PC-9 (cell line): ENCODE results near the gene SLC13A4. TPM values are rescaled to one million over a fixed set of nuclear protein-coding genes. Genes with fewer than 3 reads are reported as not detected.
"Not testable (repeated sequence)": the region's sequence is repeated elsewhere in the genome, so short reads cannot be mapped to it uniquely, and the experiment has no call there.

Experiments used
- BruUV-seq: library from RNA; stranded (reverse); fragments of 400-500 nt; replicated peaks from 2 replicates; lab custom pipeline; 2021; lab: Mats Ljungman, UMichigan
- CTCF ChIA-PET: fragments of 300-600 bp; sonication (Branson Sonifier 250); formaldehyde crosslinking; loops from one replicate; lab custom pipeline; 2022; ENCODE audit warnings: antibody characterized with exemption; lab: Charles Lee
- POLR2A ChIA-PET: fragments of 300-600 bp; sonication (Branson Sonifier 250); formaldehyde crosslinking; loops from one replicate; lab custom pipeline; 2022; ENCODE audit warnings: antibody characterized with exemption; ENCODE audit not compliant: unreplicated experiment; lab: Charles Lee
- DNase-seq, 2 experiments: peaks; one replicate each; pipeline versions ENCODE4 v3.0.0 to v3.0.0-alpha.2; 2015 to 2022; ENCODE audit warnings: mixed read lengths in 1 of 2
- H2AFZ ChIP-seq: fragments of 200-600 bp; sonication (generic); 2 replicates; pipeline ENCODE4 v1.8.1; 2017; ENCODE audit warnings: antibody characterized with exemption
- H3F3A ChIP-seq: fragments of 200-600 bp; sonication (generic); 2 replicates; pipeline ENCODE4 v1.8.1; 2017; ENCODE audit warnings: antibody characterized with exemption, mild to moderate bottlenecking, low read depth; ENCODE audit not compliant: insufficient read depth
- H3K27ac ChIP-seq: fragments of 200-600 bp; sonication (generic); 2 replicates; pipeline ENCODE4 v1.6.1; 2016; ENCODE audit warnings: mixed run types
- H3K27me3 ChIP-seq: fragments of 200-600 bp; sonication (generic); 2 replicates; pipeline ENCODE4 v1.6.1; 2016; ENCODE audit warnings: low read depth, mixed run types; ENCODE audit not compliant: insufficient read depth
- H3K36me3 ChIP-seq: fragments of 200-600 bp; sonication (generic); 2 replicates; pipeline ENCODE4 v1.6.1; 2016; ENCODE audit warnings: low read depth, mixed run types
- H3K4me1 ChIP-seq: fragments of 200-600 bp; sonication (generic); replicated peaks from 2 replicates; pipeline ENCODE4 v1.6.1; 2016; ENCODE audit warnings: mixed run types; ENCODE audit not compliant: insufficient read depth
- H3K4me2 ChIP-seq: fragments of 200-600 bp; sonication (generic); 2 replicates; pipeline ENCODE4 v1.6.1; 2017; ENCODE audit warnings: mixed run types
- H3K4me3 ChIP-seq: fragments of 200-600 bp; sonication (generic); 2 replicates; pipeline ENCODE4 v1.6.1; 2016; ENCODE audit warnings: mixed run types
- H3K79me2 ChIP-seq: fragments of 200-600 bp; sonication (generic); 2 replicates; pipeline ENCODE4 v1.6.1; 2017; ENCODE audit warnings: low read depth, mixed run types
- H3K9me2 ChIP-seq: fragments of 200-600 bp; sonication (generic); 2 replicates; pipeline ENCODE4 v1.8.1; 2017; ENCODE audit warnings: mild to moderate bottlenecking; ENCODE audit not compliant: insufficient read depth
- H3K9me3 ChIP-seq: fragments of 200-600 bp; sonication (generic); 2 replicates; pipeline ENCODE4 v1.8.1; 2016; ENCODE audit warnings: low read depth; ENCODE audit not compliant: insufficient read depth
- H4K20me1 ChIP-seq: fragments of 200-600 bp; sonication (generic); 2 replicates; pipeline ENCODE4 v1.8.1; 2017; ENCODE audit not compliant: insufficient read depth
- CTCF ChIP-seq: fragments of 200-600 bp; sonication (generic); conservative IDR thresholded peaks from 2 replicates; pipeline ENCODE4 v1.6.1; 2017; ENCODE audit warnings: mixed run types, antibody characterized with exemption, mild to moderate bottlenecking, moderate library complexity
- EZH2 ChIP-seq: fragments of 200-600 bp; sonication (generic); IDR thresholded peaks from 2 replicates; pipeline ENCODE4 v1.8.0; 2017; ENCODE audit warnings: antibody characterized with exemption, low read depth
- intact Hi-C: fragments of 100-400 bp; cut with micrococcal nuclease; formaldehyde crosslinking; loops from one replicate; pipeline ENCODE4 v1.10.0; 2022; ENCODE audit not compliant: unreplicated experiment
- total RNA-seq: library from RNA; stranded (reverse); gene quantifications from 2 replicates; pipeline ENCODE4 v1.2.3, GENCODE V29; 2021

Gene SLC13A4
- total RNA-seq, 1 experiment from 2014 or later, result not detected

- ChIA-PET CTCF (interaction anchor here (0.7 to 2.0 kb wide), 5 partner anchors 10 to 206 kb away, joined by 3 to 12 read pairs (median 4); partner anchors contain the start of gene STMP1), POLR2A (interaction anchor here (0.6 to 0.7 kb wide), 3 partner anchors 143 to 907 kb away, joined by 3 to 4 read pairs (median 3); no protein-coding TSS in a partner anchor)
- H4K20me1 ChIP-seq, result peaks cover 5% of the 10 kb centered on the region; the same call in 1 of the 2 replicates
- TF ChIP-seq CTCF (peak; percentile 95), EZH2 (no peak)
- peaks cover 63% of the 10 kb centered on the region for H3K79me2 ChIP-seq
- no peak overlapping the region for H3K4me2 ChIP-seq
- H3F3A ChIP-seq, result peaks cover 2% of the 10 kb centered on the region; the same call in 1 of the 2 replicates
- H3K27ac ChIP-seq, result peak overlapping the region; percentile 2; the same call in 1 of the 2 replicates
- DNase-seq, result peak in 1 of 2 experiments; percentile 38
- H2AFZ ChIP-seq, result no peak overlapping the region
- H3K4me3 ChIP-seq, result no peak overlapping the region
- H3K9me2 ChIP-seq, result no peaks in the 10 kb centered on the region
- H3K4me1 ChIP-seq, result peaks cover 8% of the 10 kb centered on the region
- BruUV-seq, result no TSS peak
- H3K36me3 ChIP-seq, result peaks cover 21% of the 10 kb centered on the region
- no peaks in the 10 kb centered on the region for H3K27me3 ChIP-seq
- intact Hi-C loops, result loop anchor here (1.0 to 10.0 kb wide), 4 partner anchors 128 to 722 kb away; no protein-coding TSS in a partner anchor
- H3K9me3 ChIP-seq, result no peaks in the 10 kb centered on the region
These were observed 55.2 kb downstream of the SLC13A4 start for GRCh38 chr7:135672560-135673359.

- Histone ChIP-seq H3K27ac (peak overlapping the region; percentile 10; the same call in 1 of the 2 replicates), H3K4me2 (no peak overlapping the region), H3K27me3 (no peaks in the 10 kb centered on the region), H3K4me3 (no peak overlapping the region), H2AFZ (no peak overlapping the region), H3K36me3 (peaks cover 13% of the 10 kb centered on the region), H3K79me2 (peaks cover 89% of the 10 kb centered on the region), H3K4me1 (0 out of 2 replicates have a peak, but pooled peaks cover 6% of the 10 kb centered on the region), H3K9me2 (no peaks in the 10 kb centered on the region), H3K9me3 (no peaks in the 10 kb centered on the region), H4K20me1 (peaks cover 10% of the 10 kb centered on the region; the same call in 1 of the 2 replicates), H3F3A (no peaks in the 10 kb centered on the region; the same call in 1 of the 2 replicates)
- ChIA-PET POLR2A (no interaction called here), CTCF (no interaction called here)
- DNase-seq, result no peak
- intact Hi-C loops, result loop anchor here (5.0 to 10.0 kb wide), 2 partner anchors 207 to 725 kb away; no protein-coding TSS in a partner anchor
- no TSS peak for BruUV-seq
- no peak for TF ChIP-seq CTCF
- TF ChIP-seq EZH2, result no peak
These were observed 57.8 kb downstream of the SLC13A4 start for GRCh38 chr7:135670179-135670578.

- H3K4me1 ChIP-seq, result peaks cover 7% of the 10 kb centered on the region; the same call in 1 of the 2 replicates
- intact Hi-C loops, result loop anchor here (5.0 to 10.0 kb wide), 2 partner anchors 208 to 725 kb away; no protein-coding TSS in a partner anchor
- peaks cover 93% of the 10 kb centered on the region for H3K79me2 ChIP-seq
- CTCF ChIA-PET, result no interaction called here
- peaks cover 10% of the 10 kb centered on the region; the same call in 1 of the 2 replicates for H4K20me1 ChIP-seq
- POLR2A ChIA-PET, result no interaction called here
- no peak for DNase-seq
- H3K27me3 ChIP-seq, result no peaks in the 10 kb centered on the region
- H3F3A ChIP-seq, result no peaks in the 10 kb centered on the region; the same call in 1 of the 2 replicates
- H3K4me3 ChIP-seq, result no peak overlapping the region
- H3K4me2 ChIP-seq, result no peak overlapping the region
- no peaks in the 10 kb centered on the region for H3K9me2 ChIP-seq
- H2AFZ ChIP-seq, result no peak overlapping the region
- H3K36me3 ChIP-seq, result peaks cover 12% of the 10 kb centered on the region
- no peaks in the 10 kb centered on the region for H3K9me3 ChIP-seq
- no peak for TF ChIP-seq EZH2
- TF ChIP-seq CTCF, result no peak
- no TSS peak for BruUV-seq
- peak overlapping the region; percentile 10; the same call in 1 of the 2 replicates for H3K27ac ChIP-seq
These were observed 58.2 kb downstream of the SLC13A4 start for GRCh38 chr7:135669774-135670173.

GRCh38 chr7:135668852-135669395 is 59.1 kb downstream of the SLC13A4 start:
- H3K27me3 ChIP-seq, intact Hi-C loops, CTCF ChIA-PET, H3K9me2 ChIP-seq, DNase-seq, H3K36me3 ChIP-seq, H3K27ac ChIP-seq, POLR2A ChIA-PET, H3K4me2 ChIP-seq, H3K9me3 ChIP-seq, H3K4me3 ChIP-seq, H2AFZ ChIP-seq, BruUV-seq, H3F3A ChIP-seq: not testable (repeated sequence)
- peaks cover 93% of the 10 kb centered on the region for H3K79me2 ChIP-seq
- peaks cover 13% of the 10 kb centered on the region; the same call in 1 of the 2 replicates for H4K20me1 ChIP-seq
- H3K4me1 ChIP-seq, result peaks cover 16% of the 10 kb centered on the region
